Left ventricle myocardium inferior (tissue), 1 donor: ENCODE data around the gene FBXO9. TPM values are rescaled to one million over a fixed set of nuclear protein-coding genes. Genes with fewer than 3 reads are reported as not detected.

Source experiments
- DNase-seq: peaks from one replicate; pipeline ENCODE4 v3.0.0-alpha.2; 2020
- H3K27ac ChIP-seq: fragments of 200-600 bp; replicated peaks from 2 replicates; pipeline ENCODE4 v1.8.0; 2021
- H3K27me3 ChIP-seq: fragments of 200-600 bp; 2 replicates; pipeline ENCODE4 v1.8.0; 2021; ENCODE audit warnings: low read depth
- H3K36me3 ChIP-seq: fragments of 200-600 bp; 2 replicates; pipeline ENCODE4 v1.8.0; 2021
- H3K4me1 ChIP-seq: fragments of 200-600 bp; 2 replicates; pipeline ENCODE4 v1.8.0; 2021
- H3K4me3 ChIP-seq: fragments of 200-600 bp; 2 replicates; pipeline ENCODE4 v1.8.0; 2021; ENCODE audit warnings: mild to moderate bottlenecking, moderate library complexity
- H3K9me3 ChIP-seq: fragments of 200-600 bp; replicated peaks from 2 replicates; pipeline ENCODE4 v1.8.0; 2021
- CTCF ChIP-seq: fragments of 200-600 bp; IDR thresholded peaks from 2 replicates; pipeline ENCODE4 v1.8.0; 2021; ENCODE audit warnings: antibody characterized with exemption, mild to moderate bottlenecking, borderline replicate concordance
- intact Hi-C: fragments of 100-400 bp; cut with micrococcal nuclease; formaldehyde crosslinking; loops from one replicate; pipeline ENCODE4 v1.11.0; 2022
- total RNA-seq: library from RNA; stranded (reverse); fragmentation: NEBNext Ultra II Directional; extraction: Animal tissue kit (Norgen Biotek cat#: 25700); gene quantifications from one replicate; pipeline ENCODE4 v1.2.1, GENCODE V29; 2021
- donor health status: DM: no; HTN: yes; CAD: no; lungs with severe emphysema.

Gene FBXO9
- total RNA-seq, 1 donor from 2014 or later: 56.4 TPM

GRCh38 chr6:53104916-53105315, 39.7 kb downstream of the FBXO9 start:
- no peak for DNase-seq
- no peaks in the 10 kb centered on the region for H3K4me1 ChIP-seq
- TF ChIP-seq CTCF: no peak
- H3K9me3 ChIP-seq: no peaks in the 10 kb centered on the region
- intact Hi-C loops: no loop called here
- no peak overlapping the region for H3K27ac ChIP-seq
- peaks cover 38% of the 10 kb centered on the region for H3K36me3 ChIP-seq
- H3K27me3 ChIP-seq: no peaks in the 10 kb centered on the region
- no peak overlapping the region for H3K4me3 ChIP-seq

GRCh38 chr6:53107091-53107490, 41.9 kb downstream of the FBXO9 start:
- no peak overlapping the region for H3K27ac ChIP-seq

GRCh38 chr6:53109612-53110011, 44.4 kb downstream of the FBXO9 start:
- H3K4me1 ChIP-seq: no peaks in the 10 kb centered on the region
- no peak for TF ChIP-seq CTCF
- no peaks in the 10 kb centered on the region for H3K36me3 ChIP-seq
- no peaks in the 10 kb centered on the region for H3K27me3 ChIP-seq
- DNase-seq: no peak
- no peak overlapping the region for H3K27ac ChIP-seq
- no peaks in the 10 kb centered on the region for H3K9me3 ChIP-seq
- no peak overlapping the region for H3K4me3 ChIP-seq
- intact Hi-C loops: no loop called here

More at GRCh38 chr6:53107091-53107490, 41.9 kb downstream of the FBXO9 start:
- TF ChIP-seq CTCF: no peak
- Histone ChIP-seq H3K27me3 (no peaks in the 10 kb centered on the region), H3K4me1 (no peaks in the 10 kb centered on the region), H3K36me3 (peaks cover 17% of the 10 kb centered on the region), H3K9me3 (no peaks in the 10 kb centered on the region), H3K4me3 (no peak overlapping the region)
- no peak for DNase-seq
- intact Hi-C loops: no loop called here

- no peak overlapping the region for H3K4me3 ChIP-seq
- H3K9me3 ChIP-seq: peaks cover 9% of the 10 kb centered on the region
- no peaks in the 10 kb centered on the region for H3K27me3 ChIP-seq
- no peaks in the 10 kb centered on the region for H3K36me3 ChIP-seq
- no peak for DNase-seq
- no peak overlapping the region for H3K27ac ChIP-seq
- intact Hi-C loops: no loop called here
- H3K4me1 ChIP-seq: no peaks in the 10 kb centered on the region
- no peak for TF ChIP-seq CTCF
These were observed 46.7 kb downstream of the FBXO9 start for GRCh38 chr6:53111865-53112264.

GRCh38 chr6:53112404-53112803, 47.2 kb downstream of the FBXO9 start:
- no peaks in the 10 kb centered on the region for H3K27me3 ChIP-seq
- intact Hi-C loops: no loop called here

More at GRCh38 chr6:53112404-53112803, 47.2 kb downstream of the FBXO9 start:
- Histone ChIP-seq H3K9me3 (peaks cover 9% of the 10 kb centered on the region), H3K4me3 (no peak overlapping the region), H3K4me1 (no peaks in the 10 kb centered on the region), H3K36me3 (no peaks in the 10 kb centered on the region), H3K27ac (no peak overlapping the region)
- no peak for TF ChIP-seq CTCF
- DNase-seq: no peak
